Sigmoid colon (tissue), 4 donors: ENCODE results near the gene MAP3K7CL.

Experiments used
- POLR2AphosphoS5 ChIP-seq, 4 donors: sonication (generic); formaldehyde crosslinking; IDR thresholded peaks; one replicate each; pipeline ENCODE4 v1.6.1; 2017; ENCODE audit warnings: antibody characterized with exemption in 4 of 4
- TF ChIP-seq, protein P1 (sequence below), 4 experiments: fragments of 450-650 bp in 3 of 4; fragments of 200-600 bp in 1 of 4; IDR thresholded peaks; one replicate each; pipeline ENCODE4 v1.5.1; 2016 to 2019; ENCODE audit warnings: antibody characterized with exemption in 4 of 4, mild to moderate bottlenecking in 3 of 4, moderate library complexity in 2 of 4

DNA sequence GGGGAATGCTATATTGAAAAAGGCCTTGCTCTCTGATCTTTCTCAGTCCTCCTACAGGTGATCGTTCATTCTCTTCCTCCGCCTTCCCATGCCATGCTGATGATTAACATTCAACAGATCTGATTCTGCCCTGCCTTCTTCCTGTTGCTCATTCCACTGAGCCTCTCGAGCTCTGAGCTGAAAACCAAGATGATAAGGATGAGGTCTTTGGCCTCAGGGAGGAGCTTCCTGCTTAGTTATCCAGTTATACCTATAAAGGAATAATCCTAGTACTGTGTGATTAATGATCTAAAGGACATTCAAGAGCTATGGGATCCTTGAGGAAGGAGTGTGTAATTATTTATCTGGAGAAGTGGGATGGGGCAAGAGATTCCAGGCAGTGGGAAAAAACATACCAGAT lies 25.2 kb upstream of the MAP3K7CL start:
- TF ChIP-seq, protein P1, sequence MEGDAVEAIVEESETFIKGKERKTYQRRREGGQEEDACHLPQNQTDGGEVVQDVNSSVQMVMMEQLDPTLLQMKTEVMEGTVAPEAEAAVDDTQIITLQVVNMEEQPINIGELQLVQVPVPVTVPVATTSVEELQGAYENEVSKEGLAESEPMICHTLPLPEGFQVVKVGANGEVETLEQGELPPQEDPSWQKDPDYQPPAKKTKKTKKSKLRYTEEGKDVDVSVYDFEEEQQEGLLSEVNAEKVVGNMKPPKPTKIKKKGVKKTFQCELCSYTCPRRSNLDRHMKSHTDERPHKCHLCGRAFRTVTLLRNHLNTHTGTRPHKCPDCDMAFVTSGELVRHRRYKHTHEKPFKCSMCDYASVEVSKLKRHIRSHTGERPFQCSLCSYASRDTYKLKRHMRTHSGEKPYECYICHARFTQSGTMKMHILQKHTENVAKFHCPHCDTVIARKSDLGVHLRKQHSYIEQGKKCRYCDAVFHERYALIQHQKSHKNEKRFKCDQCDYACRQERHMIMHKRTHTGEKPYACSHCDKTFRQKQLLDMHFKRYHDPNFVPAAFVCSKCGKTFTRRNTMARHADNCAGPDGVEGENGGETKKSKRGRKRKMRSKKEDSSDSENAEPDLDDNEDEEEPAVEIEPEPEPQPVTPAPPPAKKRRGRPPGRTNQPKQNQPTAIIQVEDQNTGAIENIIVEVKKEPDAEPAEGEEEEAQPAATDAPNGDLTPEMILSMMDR (IDR thresholded peaks at IDR 0.05): no peak
- TF ChIP-seq POLR2AphosphoS5 (IDR thresholded peaks at IDR 0.05): no peak
